Smooth muscle cell of the brain vasculature (primary cell): ENCODE results near the gene TRIP6.
A peak's percentile ranks its signal among the peaks of the same experiment; 100 is the strongest.

ENCODE experiments used
- DNase-seq: peaks from one replicate; pipeline ENCODE4 v3.0.0-alpha.2; 2012; ENCODE audit warnings: low read depth, low spot score

TRIP6 gene

GRCh38 chr7:100873599-100874299, 6.6 kb downstream of the TRIP6 start:
- DNase-seq: no peak

GRCh38 chr7:100874300-100874576, 7.1 kb downstream of the TRIP6 start:
- no peak for DNase-seq

- DNase-seq: peak; percentile 97
Measured at GRCh38 chr7:100874577-100875355, 7.6 kb downstream of the TRIP6 start, which contains the start of gene SRRT. TSS of gene SRRT (plus strand) at chr7:100875103. CDS start at chr7:100875591, 488 bp downstream.

- DNase-seq: no peak
Measured at GRCh38 chr7:100875356-100875751, 8.2 kb downstream of the TRIP6 start.

GRCh38 chr7:100878013-100878412, 10.8 kb downstream of the TRIP6 start:
- no peak for DNase-seq

GRCh38 chr7:100878685-100879084, 11.5 kb downstream of the TRIP6 start:
- no peak for DNase-seq

GRCh38 chr7:100879685-100880261, 12.6 kb downstream of the TRIP6 start:
- DNase-seq: no peak

- no peak for DNase-seq
Measured at GRCh38 chr7:100880645-100881044, 13.5 kb downstream of the TRIP6 start.

- no peak for DNase-seq
Measured at GRCh38 chr7:100881136-100881535, 13.9 kb downstream of the TRIP6 start.

GRCh38 chr7:100882201-100882600, 15.0 kb downstream of the TRIP6 start:
- no peak for DNase-seq

GRCh38 chr7:100882785-100883526, 15.8 kb downstream of the TRIP6 start:
- DNase-seq: no peak

- DNase-seq: no peak
Measured at GRCh38 chr7:100884736-100885439, 17.7 kb downstream of the TRIP6 start.

- no peak for DNase-seq
Measured at GRCh38 chr7:100885440-100886141, 18.4 kb downstream of the TRIP6 start.

GRCh38 chr7:100886142-100886935, 19.2 kb downstream of the TRIP6 start:
- DNase-seq: no peak

- no peak for DNase-seq
Measured at GRCh38 chr7:100886936-100887515, 19.8 kb downstream of the TRIP6 start.

GRCh38 chr7:100887516-100888290, 20.5 kb downstream of the TRIP6 start:
- no peak for DNase-seq

- no peak for DNase-seq
Measured at GRCh38 chr7:100888291-100888987, 21.3 kb downstream of the TRIP6 start.

GRCh38 chr7:100888988-100889750, 22.0 kb downstream of the TRIP6 start, which contains the start of gene UFSP1:
TSS of gene UFSP1 (minus strand) at chr7:100889715. CDS start at chr7:100889271, 444 bp downstream.
- no peak for DNase-seq
